HG03103 (cell line): ENCODE data around the gene RANBP9.

Source experiments
- ATAC-seq: cut with Tn5 transposase; IDR thresholded peaks from one replicate; pipeline ENCODE4 v1.9.1; 2021; ENCODE audit warnings: low read depth; ENCODE audit not compliant: unreplicated experiment

The RANBP9 gene

DNA sequence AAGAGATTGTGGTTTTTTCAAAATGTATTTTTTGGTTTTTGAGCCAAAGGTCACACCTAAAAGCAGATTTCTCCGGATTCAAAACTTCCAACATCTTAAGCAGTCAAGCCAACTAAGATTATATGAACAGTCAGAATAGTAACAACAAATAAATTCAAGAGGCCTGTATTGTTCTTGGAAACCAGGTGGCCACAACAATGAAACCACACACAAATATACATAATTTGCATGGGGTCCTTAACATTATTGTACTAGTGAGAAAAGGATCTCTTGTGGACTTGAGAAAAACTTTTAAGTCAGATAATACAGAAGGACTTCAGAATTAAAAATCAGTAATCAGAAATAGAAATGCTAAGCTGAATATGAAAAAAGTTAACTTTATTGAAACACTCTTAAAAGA lies 55.9 kb downstream of the RANBP9 start:
- ATAC-seq: no peak

GRCh38 chr6:13654496-13654895 lies 57.1 kb downstream of the RANBP9 start:
- no peak for ATAC-seq

DNA sequence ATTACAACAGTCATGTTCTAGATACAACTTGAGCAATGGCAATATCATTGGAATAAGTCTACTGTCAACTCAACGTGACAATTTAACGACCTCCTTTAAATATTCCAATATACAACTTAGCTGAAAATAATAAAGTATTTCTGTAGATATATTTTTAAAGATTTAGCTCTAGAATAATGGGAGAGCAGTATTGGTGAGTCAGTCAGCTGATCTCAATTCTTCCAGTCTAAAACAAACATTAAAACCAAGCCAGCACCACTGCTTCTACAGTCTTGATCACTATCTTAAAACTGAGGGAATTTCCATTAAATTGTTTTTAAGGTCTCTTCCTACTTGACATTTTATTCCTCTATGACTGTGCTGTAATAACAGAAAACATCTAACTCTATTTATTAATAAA lies 58.3 kb downstream of the RANBP9 start:
- no peak for ATAC-seq

DNA sequence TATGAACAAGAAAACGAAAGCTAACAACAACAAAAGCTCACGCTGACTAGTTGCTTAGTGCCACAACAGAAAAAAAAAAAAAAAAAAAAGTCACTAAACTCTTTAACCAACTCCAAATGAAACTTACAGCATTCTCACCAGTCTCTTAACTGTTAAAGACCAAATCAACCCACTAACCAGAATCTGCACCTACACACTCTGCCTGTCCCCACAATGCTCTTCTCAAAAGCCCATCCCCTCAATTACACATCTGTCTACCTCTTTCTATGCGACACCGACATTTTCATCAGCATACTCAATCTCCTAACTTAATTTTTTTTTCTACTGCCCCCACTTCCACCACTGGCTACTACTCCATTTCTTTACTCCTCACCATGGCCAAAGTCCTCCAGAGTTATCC lies 62.2 kb downstream of the RANBP9 start:
- ATAC-seq: no peak

DNA sequence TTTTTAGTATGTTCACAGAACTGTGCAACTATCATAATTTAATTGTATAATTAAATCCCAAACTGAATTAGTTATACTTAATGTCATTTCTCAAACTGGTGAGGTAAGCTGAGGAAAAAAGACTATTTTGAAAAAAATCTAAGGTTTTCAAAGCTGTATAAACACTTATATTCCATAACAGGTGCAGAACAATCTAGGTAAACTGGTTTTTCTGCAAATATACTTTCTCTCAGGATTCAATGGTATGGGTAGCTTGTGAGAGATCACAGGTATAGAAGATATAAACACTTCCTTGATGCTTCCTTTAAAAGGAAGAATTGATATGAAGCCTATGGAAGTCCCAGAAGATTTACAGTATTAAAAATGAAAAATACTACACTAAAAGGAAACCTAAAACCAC lies 62.8 kb downstream of the RANBP9 start:
- ATAC-seq: no peak

DNA sequence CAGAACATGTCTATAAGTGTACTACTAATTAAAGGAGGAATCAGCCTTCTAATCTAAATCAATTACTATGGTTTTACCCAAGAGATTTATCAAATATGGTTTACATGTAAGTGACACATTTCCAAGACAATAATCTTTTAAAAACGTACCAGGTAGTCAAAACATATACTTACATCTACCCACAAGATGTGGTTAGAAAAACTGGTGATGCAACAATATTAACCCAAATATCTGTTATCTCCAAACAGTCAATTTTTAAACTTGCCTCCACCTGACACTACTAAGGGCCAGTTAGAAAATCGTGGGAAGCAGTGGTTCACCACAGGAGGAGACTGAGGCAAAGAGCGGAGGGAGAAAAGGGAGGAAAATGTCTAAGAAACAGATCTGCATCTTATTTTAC lies 68.5 kb downstream of the RANBP9 start:
- ATAC-seq: no peak

DNA sequence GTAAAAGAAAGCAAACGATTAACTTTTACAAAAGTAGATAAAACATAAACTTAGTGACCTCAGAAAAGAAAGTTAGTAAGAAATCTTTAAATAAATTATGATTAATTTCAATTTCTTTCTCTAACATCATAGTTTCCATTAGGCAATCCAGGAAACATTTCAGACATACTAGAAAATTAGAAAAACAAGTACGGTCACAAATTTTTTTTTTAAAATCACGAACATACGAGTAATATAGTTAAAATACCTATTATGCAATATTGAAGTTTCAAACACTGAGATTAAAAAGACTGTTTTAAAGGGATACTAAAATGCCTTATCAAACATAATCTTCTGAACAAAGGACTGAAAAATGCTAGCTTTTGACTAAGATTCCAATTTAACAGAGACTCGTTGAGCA lies 70.3 kb downstream of the RANBP9 start:
- ATAC-seq: no peak

DNA sequence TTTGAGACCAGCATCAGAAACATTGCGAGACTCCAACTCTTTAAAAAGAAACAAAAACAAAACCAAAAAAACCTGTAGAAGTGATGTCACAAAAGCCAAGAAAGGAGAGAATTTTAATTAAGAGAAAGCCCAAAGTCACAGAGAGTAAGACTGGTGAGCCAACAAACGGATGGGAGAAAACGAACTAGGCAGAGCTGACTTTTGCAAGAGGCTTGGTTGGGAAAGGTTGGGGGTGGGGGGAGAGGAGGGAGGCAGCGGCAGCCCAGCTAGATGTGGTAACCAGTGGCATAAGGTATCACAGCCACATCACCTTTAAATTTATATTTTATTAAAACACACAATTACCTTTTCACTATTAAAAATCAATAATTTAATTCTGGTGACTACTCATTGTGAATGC lies 73.0 kb downstream of the RANBP9 start:
- ATAC-seq: no peak

DNA sequence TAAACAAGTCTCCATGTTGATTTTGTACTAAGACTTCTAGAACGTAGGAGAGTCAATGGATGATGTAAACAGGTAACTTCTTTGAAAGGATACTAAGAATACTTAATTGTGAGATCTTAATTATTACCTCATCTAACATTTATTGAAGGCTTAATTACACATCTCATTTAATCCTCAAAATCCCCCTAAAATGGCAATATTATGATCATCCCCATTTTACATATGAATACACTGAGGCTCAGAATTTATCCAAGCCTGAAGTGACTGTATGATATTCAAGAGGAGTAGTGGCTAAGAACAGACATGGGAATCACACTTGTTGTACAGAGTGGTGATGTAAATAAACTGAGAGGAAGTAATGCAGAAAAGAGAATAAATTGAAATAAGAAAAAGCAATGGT lies 73.6 kb downstream of the RANBP9 start:
- no peak for ATAC-seq

GRCh38 chr6:13635948-13636658 lies 75.5 kb downstream of the RANBP9 start:
- ATAC-seq: no peak

DNA sequence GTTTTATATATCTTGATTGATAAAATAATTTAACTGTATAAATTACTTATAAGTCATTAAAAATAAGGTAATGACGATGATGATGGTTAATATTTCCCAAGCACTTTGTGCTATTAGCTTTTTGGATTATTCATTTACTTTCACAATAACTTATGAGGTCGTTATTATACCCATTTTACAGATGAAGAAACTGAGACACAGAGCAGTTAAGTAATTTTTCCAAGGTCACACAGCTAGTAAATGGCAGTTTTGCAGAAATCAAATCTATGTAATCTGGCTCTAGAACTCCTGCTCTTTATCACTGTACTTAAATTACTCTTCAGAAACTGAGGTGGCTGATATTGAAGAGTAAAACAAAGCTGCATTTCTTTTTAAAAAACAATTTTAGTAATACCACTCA lies 78.3 kb downstream of the RANBP9 start:
- ATAC-seq: no peak

DNA sequence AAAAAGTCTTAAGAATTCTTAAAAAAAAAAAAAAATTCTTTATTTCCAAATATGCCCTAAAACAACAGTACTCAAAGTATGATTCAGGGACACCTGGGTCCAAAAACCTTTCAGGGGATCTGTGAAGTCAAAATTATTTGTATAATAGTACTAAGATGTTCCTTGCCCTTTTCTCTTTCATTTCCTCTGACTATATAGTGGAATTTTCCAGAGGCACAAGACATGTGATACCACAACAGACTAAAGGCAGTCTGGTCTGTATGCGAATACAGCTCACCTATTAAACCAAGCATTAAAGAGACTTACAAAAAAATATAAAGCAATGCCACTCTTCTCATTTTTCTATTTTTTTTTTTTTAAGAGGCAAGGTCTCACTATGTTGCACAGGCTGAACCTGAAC lies 81.1 kb downstream of the RANBP9 start:
- ATAC-seq: no peak

DNA sequence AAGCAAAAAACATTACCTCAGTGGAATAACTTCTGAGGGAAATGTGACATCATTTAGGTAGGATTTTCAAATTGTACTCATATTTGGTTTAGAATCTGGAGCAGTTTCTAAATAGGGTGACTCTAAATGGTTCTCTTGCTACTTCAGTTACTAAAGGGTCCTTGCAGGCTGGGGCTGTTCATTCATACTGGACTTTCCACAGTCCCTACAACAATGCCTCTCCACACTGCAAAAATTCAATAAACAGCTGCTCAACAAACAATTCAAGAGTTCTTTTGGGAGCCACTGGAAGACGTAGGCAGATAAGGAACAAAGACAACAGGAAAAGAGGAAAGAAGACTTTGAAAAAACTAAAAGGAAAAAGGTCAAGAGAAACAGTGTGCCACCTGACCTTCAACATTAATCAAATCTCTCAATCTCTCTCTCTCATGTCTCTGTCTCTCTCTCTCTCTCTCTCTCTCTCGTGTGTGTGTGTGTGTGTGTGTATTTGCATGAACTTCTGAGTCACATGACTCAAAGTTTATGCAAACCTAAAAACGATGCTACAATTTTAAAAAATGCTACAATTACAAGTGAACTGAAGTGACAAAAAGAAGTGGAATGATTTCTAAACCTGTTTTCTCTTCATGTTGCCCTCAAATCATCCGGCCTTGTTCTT lies 82.0 kb downstream of the RANBP9 start:
- no peak for ATAC-seq

- no peak for ATAC-seq
Measured at GRCh38 chr6:13624871-13625288, 86.8 kb downstream of the RANBP9 start.

- no peak for ATAC-seq
Measured at GRCh38 chr6:13617066-13617465, 94.6 kb downstream of the RANBP9 start.

DNA sequence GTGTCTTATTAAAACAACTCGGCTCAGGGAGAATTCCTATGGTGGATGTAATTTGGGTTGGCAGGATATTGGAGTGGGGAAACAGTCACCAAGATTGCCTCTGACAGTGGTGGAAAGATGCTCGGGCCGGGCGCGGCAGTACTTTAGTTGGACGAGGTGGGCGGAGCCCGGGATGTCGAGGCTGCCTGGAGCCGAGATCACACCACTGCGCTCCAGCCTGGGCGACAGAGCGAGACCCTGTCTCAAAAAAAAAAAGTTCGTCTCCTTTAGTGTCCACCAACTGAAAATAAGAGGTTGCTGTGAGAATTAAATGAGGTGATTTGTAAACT lies 95.9 kb downstream of the RANBP9 start:
- ATAC-seq: no peak

GRCh38 chr6:13614926-13615791 lies 96.5 kb downstream of the RANBP9 start, which contains the start of gene NOL7:
TSS of gene NOL7 (plus strand) at chr6:13615335. CDS start at chr6:13615359, 24 bp downstream.
- ATAC-seq: peak; percentile 90

DNA sequence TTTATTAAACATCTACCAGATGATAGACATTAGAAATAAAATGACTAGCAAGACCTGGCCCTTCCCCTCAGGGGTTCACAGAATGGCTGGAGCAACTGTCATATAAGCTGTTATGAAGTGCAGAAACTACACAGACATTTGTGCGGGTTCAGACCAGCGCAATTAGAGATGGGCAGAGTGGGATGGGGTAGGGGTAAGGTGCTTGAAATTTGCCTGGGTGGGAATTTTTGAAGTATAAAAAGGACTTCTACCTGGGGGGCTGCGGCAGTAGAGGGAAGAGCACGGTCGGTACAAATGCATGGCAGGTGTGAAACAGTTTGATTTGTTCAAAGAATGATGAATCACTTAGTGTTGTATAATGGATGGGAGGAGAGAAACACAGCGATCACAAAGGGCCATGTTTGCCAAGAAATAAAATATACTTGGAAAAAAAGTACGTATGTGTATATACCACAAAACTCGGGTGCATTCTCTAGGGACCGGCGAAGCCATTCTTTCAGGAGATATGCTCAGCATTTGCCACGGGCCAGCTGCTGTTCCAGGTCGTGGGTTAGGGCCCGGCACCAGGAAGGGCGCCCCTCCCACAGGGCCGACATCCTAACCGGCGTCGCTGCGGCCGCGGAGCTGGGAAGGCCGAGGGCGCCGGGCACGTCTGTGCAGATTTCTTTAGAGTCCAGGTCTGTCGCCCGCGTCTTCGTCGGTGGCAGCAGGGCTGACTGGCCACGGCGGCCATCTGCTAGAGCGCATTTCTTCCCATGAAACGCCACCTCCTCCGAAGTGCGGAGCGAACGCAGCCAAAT lies 97.3 kb downstream of the RANBP9 start:
- ATAC-seq: peak; percentile 9

- ATAC-seq: no peak
Measured at GRCh38 chr6:13613029-13613594, 98.5 kb downstream of the RANBP9 start.

DNA sequence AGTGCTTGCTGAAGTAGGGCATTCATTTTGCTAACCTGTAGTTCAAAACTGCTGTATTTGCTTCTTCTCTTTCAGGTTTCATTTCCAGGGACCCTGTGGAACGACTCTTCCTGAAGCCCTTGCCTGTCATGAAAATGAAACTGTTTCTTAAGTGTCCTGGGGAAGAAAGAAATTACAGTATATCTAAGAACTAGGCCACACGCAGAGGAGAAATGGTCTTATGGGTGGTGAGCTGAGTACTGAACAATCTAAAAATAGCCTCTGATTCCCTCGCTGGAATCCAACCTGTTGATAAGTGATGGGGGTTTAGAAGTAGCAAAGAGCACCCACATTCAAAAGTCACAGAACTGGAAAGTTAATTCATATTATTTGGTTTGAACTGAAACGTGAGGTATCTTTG lies 99.9 kb downstream of the RANBP9 start:
- ATAC-seq: no peak
